Stimulated activated CD8-positive, alpha-beta memory T cell treated with anti-CD3 and anti-CD28 coated beads, Interleukin-15, amount 100 ng/mL, for 48 hours (primary cell): ENCODE results near the gene PCSK4.
"Not testable (repeated sequence)": the region's sequence is repeated elsewhere in the genome, so short reads cannot be mapped to it uniquely, and the experiment has no call there.

Source experiments
- DNase-seq, 2 donors: peaks; one replicate each; pipeline ENCODE4 v3.0.0-alpha.2; 2020; ENCODE audit warnings: low read depth in 2 of 2

Gene PCSK4

GRCh38 chr19:1505012-1505411, 14.9 kb upstream of the PCSK4 start:
- no peak for DNase-seq

DNA sequence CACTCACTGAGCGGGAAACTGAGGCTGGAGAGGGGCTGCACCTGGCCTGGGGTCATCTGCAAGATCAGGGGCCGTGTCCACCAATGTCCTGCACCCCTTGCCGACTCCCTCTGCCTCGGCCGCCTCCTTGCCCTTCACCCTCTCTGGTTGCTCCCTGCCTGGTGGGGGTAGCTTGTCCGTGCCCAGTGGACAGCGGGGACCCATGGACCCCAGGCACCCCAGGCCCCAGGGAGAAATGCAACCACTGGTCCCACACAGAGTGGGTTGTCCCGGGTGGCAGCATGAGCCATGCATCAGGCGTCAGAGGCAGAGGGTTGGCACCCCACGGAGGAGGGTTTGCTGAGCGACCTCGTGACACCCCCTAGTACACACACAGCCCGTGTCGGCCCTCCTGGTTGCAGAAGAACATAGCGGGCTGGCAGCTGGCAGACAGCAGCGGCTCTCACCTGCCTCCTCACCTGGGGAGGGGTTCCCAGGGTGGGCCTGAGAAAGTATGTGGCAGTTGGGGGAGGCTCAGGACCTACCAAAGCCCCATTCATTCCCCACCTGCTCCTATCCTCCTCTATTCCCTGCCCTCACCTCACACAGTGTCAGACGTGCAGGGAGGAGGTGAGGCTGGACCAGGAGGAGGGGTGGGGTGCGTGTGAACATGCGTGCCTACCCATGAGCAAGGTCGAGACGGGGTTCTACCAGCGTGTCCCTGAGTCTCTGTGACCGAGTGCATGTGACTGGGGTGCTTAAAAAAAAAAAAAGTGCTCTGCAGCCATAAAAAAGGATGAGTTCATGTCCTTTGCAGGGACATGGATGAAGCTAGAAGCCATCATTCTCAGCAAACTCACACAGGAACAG, 14.0 kb upstream of the PCSK4 start:
- DNase-seq: no peak

- peak; percentile 55 to 69 for DNase-seq
Measured at GRCh38 chr19:1503089-1503924, 13.2 kb upstream of the PCSK4 start.

GRCh38 chr19:1502433-1503088, 12.4 kb upstream of the PCSK4 start:
- DNase-seq: no peak

DNA sequence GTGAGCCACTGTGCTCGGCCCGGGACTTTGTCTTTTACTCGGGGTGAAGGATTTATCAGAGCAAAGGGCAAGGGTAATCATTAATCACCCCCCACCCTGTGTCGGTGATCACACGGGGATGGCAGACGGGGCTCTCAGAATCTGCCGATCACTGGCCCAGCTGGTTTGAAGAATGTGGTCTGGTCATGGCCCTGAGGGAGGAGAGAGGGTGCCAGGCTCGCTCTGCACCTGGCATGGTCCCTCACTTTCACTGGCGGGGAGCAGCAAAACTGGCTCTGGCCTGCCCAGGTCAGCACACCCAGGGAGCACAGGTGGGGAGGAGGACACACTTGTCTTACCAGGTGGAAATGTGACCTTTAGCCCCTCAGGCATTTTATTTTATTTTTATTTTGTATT, 11.0 kb upstream of the PCSK4 start:
- no peak for DNase-seq

DNA sequence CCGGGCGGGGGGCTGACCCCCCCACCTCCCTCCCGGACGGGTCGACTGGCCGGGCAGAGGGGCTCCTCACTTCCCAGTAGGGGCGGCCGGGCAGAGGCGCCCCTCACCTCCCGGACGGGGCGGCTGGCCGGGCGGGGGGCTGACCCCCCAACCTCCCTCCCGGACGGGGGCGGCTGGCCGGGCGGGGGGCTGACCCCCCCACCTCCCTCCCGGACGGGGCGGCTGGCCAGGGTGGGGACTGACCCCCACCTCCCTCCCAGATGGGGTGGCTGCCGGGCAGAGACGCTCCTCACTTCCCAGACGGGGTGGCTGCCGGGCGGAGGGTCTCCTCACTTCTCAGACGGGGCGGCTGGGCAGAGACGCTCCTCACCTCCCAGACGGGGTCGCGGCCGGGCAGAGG, 9.1 kb upstream of the PCSK4 start:
- DNase-seq: not testable (repeated sequence)

GRCh38 chr19:1497578-1498235, 7.6 kb upstream of the PCSK4 start:
- DNase-seq: no peak

DNA sequence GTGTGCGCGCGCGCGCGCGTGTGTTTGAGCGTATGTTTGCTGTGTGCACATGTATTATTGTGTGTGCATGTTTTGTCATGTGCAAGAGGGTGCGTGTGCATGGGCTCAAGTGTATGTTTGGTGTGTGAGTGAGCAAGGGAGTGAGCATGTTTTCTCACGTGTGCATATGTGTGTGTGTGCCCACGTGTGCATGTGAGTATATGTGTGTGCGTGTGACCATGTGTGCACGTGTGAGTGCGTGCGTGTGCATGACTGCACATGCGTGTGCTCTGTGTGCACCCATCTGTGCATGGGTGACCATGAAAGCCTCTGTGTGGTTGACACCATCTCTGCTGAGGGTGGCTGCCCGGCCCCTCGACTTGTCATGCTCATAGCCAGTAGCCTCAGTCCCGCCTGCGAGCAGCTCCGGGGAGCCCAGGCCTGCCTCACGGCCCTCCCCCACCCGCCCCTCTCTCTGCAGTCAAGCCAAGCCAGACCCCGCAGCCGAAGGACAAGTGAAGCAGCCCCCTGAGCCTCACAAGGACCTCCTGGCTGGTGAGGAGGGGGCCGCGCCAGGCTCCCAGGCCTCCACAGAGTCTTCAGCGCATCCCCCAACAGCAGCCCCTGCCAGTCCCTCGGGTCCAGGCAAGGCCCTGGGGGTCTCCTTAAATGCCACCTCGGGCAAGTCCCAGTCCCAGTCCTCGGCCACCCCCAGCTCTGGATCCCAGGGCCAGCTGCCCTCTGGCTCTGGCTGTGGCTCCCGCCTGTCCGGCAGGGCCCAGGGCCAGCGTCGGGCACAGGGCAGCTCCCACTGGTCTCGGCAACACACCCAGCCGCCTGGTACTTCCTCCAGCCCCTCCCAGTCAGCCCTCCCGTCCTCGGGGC, 6.8 kb upstream of the PCSK4 start:
- no peak for DNase-seq

GRCh38 chr19:1495799-1496713, 5.9 kb upstream of the PCSK4 start:
- no peak for DNase-seq

DNA sequence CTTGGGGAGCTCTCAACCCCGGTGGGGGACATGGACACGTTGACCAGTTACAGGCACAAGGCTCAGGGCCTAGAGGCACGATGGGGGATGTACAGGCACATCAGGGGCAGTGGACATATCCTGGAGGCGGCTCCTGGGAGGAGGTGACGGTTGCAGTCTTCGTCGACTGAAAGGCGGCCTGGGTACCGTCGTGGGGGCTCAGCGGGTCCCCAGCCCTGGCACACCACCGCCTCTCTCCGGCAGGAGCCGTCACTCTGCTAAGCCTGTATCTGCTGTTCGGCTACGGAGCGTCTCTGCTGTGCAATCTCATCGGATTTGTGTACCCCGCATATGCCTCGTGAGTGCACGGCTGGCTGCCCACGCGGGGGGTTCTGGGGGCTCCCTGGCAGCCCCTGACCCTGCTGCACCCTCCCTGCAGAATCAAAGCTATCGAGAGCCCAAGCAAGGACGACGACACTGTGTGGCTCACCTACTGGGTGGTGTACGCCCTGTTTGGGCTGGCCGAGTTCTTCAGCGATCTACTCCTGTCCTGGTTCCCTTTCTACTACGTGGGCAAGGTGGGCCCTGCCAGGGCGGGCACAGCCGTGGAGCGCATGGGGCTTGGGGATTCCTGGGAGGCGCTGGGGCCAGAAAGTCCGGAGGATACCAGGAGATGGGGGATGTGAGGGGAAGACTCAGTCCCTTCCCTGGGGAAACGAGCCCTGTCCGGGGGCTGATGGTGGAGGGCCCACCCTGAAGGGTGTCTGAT, 5.1 kb upstream of the PCSK4 start:
- no peak for DNase-seq

DNA sequence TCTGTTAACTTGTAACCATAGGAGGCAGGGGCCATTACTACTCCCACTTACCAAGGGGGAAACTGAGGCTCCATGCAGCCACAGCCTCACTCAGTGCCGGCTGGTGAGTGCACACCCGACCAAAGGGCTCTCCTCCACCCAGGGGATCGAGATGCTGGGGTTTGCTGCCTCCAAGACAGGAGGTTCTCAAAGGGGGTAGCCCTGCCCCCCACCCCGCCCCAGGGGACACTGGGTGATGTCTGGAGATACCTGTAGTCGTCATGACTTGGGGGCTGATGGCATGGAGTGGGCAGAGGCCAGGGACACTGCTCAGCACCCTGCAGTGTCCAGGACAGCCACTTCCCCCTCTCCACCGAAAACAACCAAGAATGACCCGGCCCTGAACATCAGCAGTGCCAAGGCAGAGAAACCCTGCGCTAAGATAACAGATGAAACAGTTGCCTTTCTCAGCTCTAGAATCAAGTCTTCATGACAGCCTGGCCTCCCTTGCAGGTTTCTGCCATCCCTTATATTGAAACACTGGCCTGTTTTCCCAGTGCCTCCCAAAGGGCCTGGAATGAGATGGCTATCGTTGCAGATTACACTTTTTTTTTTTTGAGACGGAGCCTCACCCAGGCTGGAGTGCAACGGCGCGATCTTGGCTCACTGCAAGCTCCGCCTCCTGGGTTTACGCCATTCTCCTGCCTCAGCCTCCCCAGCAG, 4.1 kb upstream of the PCSK4 start:
- no peak for DNase-seq

DNA sequence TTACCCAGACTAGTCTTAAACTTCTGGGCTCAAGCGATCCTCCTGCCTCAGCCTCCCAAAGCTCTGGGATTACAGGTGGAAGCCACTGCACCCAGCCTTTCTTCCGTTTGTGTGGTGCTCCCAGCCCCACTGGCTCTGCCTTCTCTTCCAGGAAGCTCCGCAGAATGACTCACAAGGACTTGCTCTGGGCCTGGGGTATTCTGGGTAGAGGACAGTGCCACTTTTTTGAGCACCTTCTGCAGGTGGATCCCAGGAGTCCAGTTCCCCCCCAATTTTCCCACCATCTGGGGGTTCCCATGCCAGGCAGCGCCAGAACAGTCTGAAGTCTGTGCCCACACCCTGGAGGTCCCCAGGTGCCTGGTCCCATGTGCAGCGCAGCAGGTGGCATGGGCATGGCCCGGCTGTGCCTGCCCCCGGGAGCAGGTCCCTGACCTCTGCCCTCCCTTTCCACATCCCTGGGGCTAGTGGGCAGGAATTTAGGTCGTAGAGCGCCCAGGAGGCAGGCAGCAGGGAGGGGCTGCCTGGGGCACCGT, 2.4 kb upstream of the PCSK4 start:
- DNase-seq: no peak

GRCh38 chr19:1491849-1492170, 1.7 kb upstream of the PCSK4 start:
- no peak for DNase-seq

DNA sequence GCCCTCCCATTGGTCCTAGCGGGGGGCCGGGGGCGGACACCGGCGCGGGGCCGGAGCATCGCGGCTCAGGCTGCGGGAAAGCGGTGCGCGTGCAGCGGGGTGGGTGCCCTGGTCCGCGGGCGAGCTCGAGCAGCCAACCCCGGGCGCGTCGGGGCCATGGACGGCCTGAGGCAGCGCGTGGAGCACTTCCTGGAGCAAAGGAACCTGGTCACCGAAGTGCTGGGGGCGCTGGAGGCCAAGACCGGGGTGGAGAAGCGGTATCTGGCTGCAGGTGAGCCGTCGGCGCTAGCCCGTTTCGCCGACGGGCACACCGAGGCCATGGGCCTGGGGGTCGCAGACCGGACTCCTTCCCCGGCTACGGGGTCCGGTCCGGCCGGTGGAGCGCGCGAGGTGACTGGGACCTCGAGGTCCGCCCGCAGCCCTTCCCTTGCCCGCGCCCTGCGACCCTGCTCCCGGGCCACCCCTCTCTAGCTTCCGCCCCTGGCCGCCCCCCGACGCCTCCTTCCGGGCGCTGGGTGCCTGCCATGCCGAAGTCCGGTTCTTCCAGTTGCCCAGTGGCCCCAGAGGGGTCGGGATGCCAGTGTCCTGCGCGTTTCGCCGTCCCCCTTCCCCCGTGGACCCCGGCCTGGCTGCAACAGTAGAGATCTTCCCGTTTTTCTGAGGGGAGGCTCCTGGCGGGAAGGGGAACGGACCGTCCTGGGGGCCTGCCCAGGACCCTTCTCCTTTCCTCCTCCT, 1.1 kb upstream of the PCSK4 start, which contains the start of gene REEP6:
Gene REEP6, plus strand, starts transcription at position 68 of the 735 bp plus-strand sequence. Its CDS starts 89 bp downstream, at position 157.
- no peak for DNase-seq

- DNase-seq: no peak
Measured at GRCh38 chr19:1489463-1490310, 463 bp downstream of the PCSK4 start.

GRCh38 chr19:1488282-1488601, 1.9 kb downstream of the PCSK4 start:
- DNase-seq: no peak
